Neural cell (in vitro differentiated cells): ENCODE data around the gene WNT4. TPM values are rescaled to one million over a fixed set of nuclear protein-coding genes. Genes with fewer than 3 reads are reported as not detected.

Experiments used
- H2AFZ ChIP-seq: fragments of 200-600, 300-800 bp; sonication (generic), shearing (Covaris generic); 2 replicates; pipeline ENCODE4 v1.6.0; 2014; ENCODE audit warnings: low read depth, mild to moderate bottlenecking, antibody characterized with exemption, low read length, moderate library complexity
- H3F3A ChIP-seq: fragments of 200-600 bp; shearing (Covaris generic); 2 replicates; pipeline ENCODE4 v1.6.1; 2016; ENCODE audit warnings: mild to moderate bottlenecking, moderate library complexity, mixed read lengths, antibody characterized with exemption, low read length; ENCODE audit not compliant: insufficient read depth, poor library complexity, severe bottlenecking
- H3K27ac ChIP-seq: fragments of 200-600, 300-800 bp; sonication (generic), shearing (Covaris generic); 2 replicates; pipeline ENCODE4 v1.5.1; 2014; ENCODE audit warnings: mild to moderate bottlenecking, low read length, moderate library complexity
- H3K27me3 ChIP-seq: fragments of 300-800, 200-600 bp; sonication (generic), shearing (Covaris generic); 2 replicates; pipeline ENCODE4 v1.6.0; 2014; ENCODE audit warnings: mild to moderate bottlenecking, low read depth, low read length, moderate library complexity; ENCODE audit not compliant: insufficient read depth
- H3K36me3 ChIP-seq: fragments of 300-800, 200-600 bp; sonication (generic), shearing (Covaris generic); 2 replicates; pipeline ENCODE4 v1.5.1; 2014; ENCODE audit warnings: mild to moderate bottlenecking, antibody characterized with exemption, low read length, moderate library complexity; ENCODE audit not compliant: insufficient read depth
- H3K4me2 ChIP-seq: fragments of 300-800, 200-600 bp; sonication (generic), shearing (Covaris generic); 2 replicates; pipeline ENCODE4 v1.6.0; 2014; ENCODE audit warnings: mild to moderate bottlenecking, low read length
- H3K4me3 ChIP-seq: fragments of 300-800, 200-600 bp; sonication (generic), shearing (Covaris generic); 2 replicates; pipeline ENCODE4 v1.5.1; 2014; ENCODE audit warnings: mild to moderate bottlenecking, low read length, moderate library complexity
- H3K79me2 ChIP-seq: fragments of 200-600 bp; shearing (Covaris generic); replicated peaks from 2 replicates; pipeline ENCODE4 v1.6.0; 2014; ENCODE audit warnings: mild to moderate bottlenecking, low read length, moderate library complexity; ENCODE audit not compliant: insufficient read depth
- H3K9ac ChIP-seq: fragments of 300-800, 200-600 bp; sonication (generic), shearing (Covaris generic); 2 replicates; pipeline ENCODE4 v1.6.1; 2016; ENCODE audit warnings: mild to moderate bottlenecking, low read length, mixed read lengths
- H3K9me2 ChIP-seq: fragments of 200-600 bp; shearing (Covaris generic); 2 replicates; pipeline ENCODE4 v1.6.1; 2016; ENCODE audit warnings: mild to moderate bottlenecking, low read length, mixed read lengths; ENCODE audit not compliant: insufficient read depth
- H3K9me3 ChIP-seq: fragments of 200-600, 300-800 bp; sonication (generic), shearing (Covaris generic); 2 replicates; pipeline ENCODE4 v1.6.1; 2016; ENCODE audit warnings: mild to moderate bottlenecking, mixed run types, low read length, moderate library complexity, mixed read lengths
- H4K20me1 ChIP-seq: fragments of 200-600 bp; shearing (Covaris generic); 2 replicates; pipeline ENCODE4 v1.6.1; 2016; ENCODE audit warnings: mild to moderate bottlenecking, mixed run types; ENCODE audit not compliant: insufficient read depth
- EP300 ChIP-seq: fragments of 450-650 bp; conservative IDR thresholded peaks from 2 replicates; pipeline ENCODE4 v1.6.1; 2014; ENCODE audit warnings: antibody characterized with exemption, mild to moderate bottlenecking, moderate library complexity; ENCODE audit not compliant: poor library complexity, severe bottlenecking
- EZH2 ChIP-seq: fragments of 200-600, 300-800 bp; shearing (Covaris generic), sonication (generic); IDR thresholded peaks from 2 replicates; pipeline ENCODE4 v1.6.1; 2014; ENCODE audit warnings: antibody characterized with exemption, low read length, borderline replicate concordance, mild to moderate bottlenecking; ENCODE audit not compliant: insufficient read depth, poor library complexity, severe bottlenecking
- MXI1 ChIP-seq: fragments of 450-650 bp; conservative IDR thresholded peaks from 2 replicates; pipeline ENCODE4 v1.6.1; 2014; ENCODE audit warnings: antibody characterized with exemption, mild to moderate bottlenecking; ENCODE audit not compliant: poor library complexity, severe bottlenecking
- POLR2AphosphoS5 ChIP-seq: IDR thresholded peaks from 2 replicates; pipeline ENCODE4 v1.6.1; 2012
- RAD21 ChIP-seq: fragments of 450-650 bp; conservative IDR thresholded peaks from 2 replicates; pipeline ENCODE4 v1.6.1; 2014; ENCODE audit warnings: antibody characterized with exemption, mild to moderate bottlenecking, moderate library complexity
- SMC3 ChIP-seq: fragments of 450-650 bp; conservative IDR thresholded peaks from 2 replicates; pipeline ENCODE4 v1.6.1; 2014; ENCODE audit warnings: antibody characterized with exemption, mild to moderate bottlenecking, moderate library complexity; ENCODE audit not compliant: poor library complexity
- TAF1 ChIP-seq: IDR thresholded peaks from 2 replicates; pipeline ENCODE4 v1.6.1; 2012; ENCODE audit warnings: low read depth
- polyA plus RNA-seq: library from polyadenylated mRNA; depleted of rRNA; stranded (reverse); fragments of >200 nt; gene quantifications from 2 replicates; pipeline ENCODE4 v1.2.3, GENCODE V29; 2014
- TF ChIP-seq, protein P1 (sequence below): fragments of 450-650 bp; IDR thresholded peaks from 2 replicates; pipeline ENCODE4 v1.5.1; 2014; ENCODE audit warnings: antibody characterized with exemption, mild to moderate bottlenecking, moderate library complexity; ENCODE audit not compliant: poor library complexity, severe bottlenecking
- TF ChIP-seq, protein P2 (sequence below): IDR thresholded peaks from 2 replicates; pipeline ENCODE4 v1.6.1; 2012; ENCODE audit warnings: borderline replicate concordance

The WNT4 gene
- polyA plus RNA-seq, 1 donor from 2014 or later = 5.1 TPM

DNA sequence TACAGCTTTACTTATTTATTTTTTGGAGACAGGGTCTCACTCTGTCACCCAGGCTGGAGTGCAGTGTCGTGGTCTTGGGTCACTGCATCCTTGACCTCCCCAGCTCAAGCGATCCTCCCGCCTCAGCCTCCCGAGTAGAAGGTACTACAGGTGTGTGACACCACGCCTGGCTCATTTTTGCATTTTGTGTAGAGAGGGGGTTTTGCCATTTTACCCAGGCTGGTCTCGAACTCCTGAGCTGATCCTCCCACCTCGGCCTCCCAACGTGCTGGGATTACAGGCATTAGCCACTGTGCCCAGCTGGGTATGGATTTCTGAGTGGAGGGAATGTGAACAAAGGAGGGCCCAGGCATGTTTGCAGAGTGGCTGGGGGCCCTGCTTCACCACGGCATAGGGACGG lies 44.1 kb downstream of the WNT4 start:
- Histone ChIP-seq H3K9me2 (no peaks in the 10 kb centered on the region), H3K27ac (no peak overlapping the region), H3K9ac (no peak overlapping the region), H3F3A (no peaks in the 10 kb centered on the region), H3K9me3 (no peaks in the 10 kb centered on the region), H4K20me1 (no peaks in the 10 kb centered on the region), H3K79me2 (no peaks in the 10 kb centered on the region), H3K36me3 (no peaks in the 10 kb centered on the region), H2AFZ (no peak overlapping the region), H3K4me2 (no peak overlapping the region), H3K4me3 (no peak overlapping the region), H3K27me3 (no peaks in the 10 kb centered on the region)
- TF ChIP-seq, protein P1, sequence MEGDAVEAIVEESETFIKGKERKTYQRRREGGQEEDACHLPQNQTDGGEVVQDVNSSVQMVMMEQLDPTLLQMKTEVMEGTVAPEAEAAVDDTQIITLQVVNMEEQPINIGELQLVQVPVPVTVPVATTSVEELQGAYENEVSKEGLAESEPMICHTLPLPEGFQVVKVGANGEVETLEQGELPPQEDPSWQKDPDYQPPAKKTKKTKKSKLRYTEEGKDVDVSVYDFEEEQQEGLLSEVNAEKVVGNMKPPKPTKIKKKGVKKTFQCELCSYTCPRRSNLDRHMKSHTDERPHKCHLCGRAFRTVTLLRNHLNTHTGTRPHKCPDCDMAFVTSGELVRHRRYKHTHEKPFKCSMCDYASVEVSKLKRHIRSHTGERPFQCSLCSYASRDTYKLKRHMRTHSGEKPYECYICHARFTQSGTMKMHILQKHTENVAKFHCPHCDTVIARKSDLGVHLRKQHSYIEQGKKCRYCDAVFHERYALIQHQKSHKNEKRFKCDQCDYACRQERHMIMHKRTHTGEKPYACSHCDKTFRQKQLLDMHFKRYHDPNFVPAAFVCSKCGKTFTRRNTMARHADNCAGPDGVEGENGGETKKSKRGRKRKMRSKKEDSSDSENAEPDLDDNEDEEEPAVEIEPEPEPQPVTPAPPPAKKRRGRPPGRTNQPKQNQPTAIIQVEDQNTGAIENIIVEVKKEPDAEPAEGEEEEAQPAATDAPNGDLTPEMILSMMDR = no peak
- no peak for TF ChIP-seq TAF1
- no peak for TF ChIP-seq SMC3
- no peak for TF ChIP-seq EZH2
- TF ChIP-seq EP300 = no peak
- TF ChIP-seq, protein P2, sequence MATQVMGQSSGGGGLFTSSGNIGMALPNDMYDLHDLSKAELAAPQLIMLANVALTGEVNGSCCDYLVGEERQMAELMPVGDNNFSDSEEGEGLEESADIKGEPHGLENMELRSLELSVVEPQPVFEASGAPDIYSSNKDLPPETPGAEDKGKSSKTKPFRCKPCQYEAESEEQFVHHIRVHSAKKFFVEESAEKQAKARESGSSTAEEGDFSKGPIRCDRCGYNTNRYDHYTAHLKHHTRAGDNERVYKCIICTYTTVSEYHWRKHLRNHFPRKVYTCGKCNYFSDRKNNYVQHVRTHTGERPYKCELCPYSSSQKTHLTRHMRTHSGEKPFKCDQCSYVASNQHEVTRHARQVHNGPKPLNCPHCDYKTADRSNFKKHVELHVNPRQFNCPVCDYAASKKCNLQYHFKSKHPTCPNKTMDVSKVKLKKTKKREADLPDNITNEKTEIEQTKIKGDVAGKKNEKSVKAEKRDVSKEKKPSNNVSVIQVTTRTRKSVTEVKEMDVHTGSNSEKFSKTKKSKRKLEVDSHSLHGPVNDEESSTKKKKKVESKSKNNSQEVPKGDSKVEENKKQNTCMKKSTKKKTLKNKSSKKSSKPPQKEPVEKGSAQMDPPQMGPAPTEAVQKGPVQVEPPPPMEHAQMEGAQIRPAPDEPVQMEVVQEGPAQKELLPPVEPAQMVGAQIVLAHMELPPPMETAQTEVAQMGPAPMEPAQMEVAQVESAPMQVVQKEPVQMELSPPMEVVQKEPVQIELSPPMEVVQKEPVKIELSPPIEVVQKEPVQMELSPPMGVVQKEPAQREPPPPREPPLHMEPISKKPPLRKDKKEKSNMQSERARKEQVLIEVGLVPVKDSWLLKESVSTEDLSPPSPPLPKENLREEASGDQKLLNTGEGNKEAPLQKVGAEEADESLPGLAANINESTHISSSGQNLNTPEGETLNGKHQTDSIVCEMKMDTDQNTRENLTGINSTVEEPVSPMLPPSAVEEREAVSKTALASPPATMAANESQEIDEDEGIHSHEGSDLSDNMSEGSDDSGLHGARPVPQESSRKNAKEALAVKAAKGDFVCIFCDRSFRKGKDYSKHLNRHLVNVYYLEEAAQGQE = no peak
- TF ChIP-seq MXI1 = no peak
- TF ChIP-seq POLR2AphosphoS5 = no peak
- no peak for TF ChIP-seq RAD21

DNA sequence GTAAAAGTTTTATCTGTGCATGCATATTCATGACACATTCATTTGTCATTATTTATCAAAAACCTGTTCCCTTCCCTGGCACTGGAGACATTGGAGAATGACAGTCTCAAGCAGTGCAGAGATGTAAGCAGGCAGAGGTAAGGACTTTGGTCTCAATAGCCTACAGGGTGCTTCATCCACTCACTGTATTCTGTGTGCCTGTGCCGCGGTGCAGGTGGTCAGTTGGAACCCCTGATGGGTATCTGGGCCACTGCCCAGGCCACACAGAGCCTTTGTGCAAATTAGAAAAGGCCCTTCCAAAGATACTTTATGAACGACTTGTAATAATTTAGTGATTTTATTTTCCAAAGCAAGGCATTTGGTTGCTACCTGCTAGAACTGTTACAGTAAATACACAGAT lies 46.4 kb downstream of the WNT4 start:
- H3K27me3 ChIP-seq = no peaks in the 10 kb centered on the region
- H3K79me2 ChIP-seq = no peaks in the 10 kb centered on the region
- H3K4me3 ChIP-seq = peak overlapping the region; percentile 21
- H3K4me2 ChIP-seq = no peak overlapping the region
- H4K20me1 ChIP-seq = no peaks in the 10 kb centered on the region
- H2AFZ ChIP-seq = no peak overlapping the region
- no peaks in the 10 kb centered on the region for H3F3A ChIP-seq
- H3K9me2 ChIP-seq = no peaks in the 10 kb centered on the region
- H3K36me3 ChIP-seq = no peaks in the 10 kb centered on the region
- H3K27ac ChIP-seq = peak overlapping the region; percentile 63
- no peak overlapping the region for H3K9ac ChIP-seq
- TF ChIP-seq POLR2AphosphoS5 = peak; percentile 31
- TF ChIP-seq, protein P2 = no peak
- TF ChIP-seq TAF1 = no peak
- TF ChIP-seq EZH2 = no peak
- TF ChIP-seq EP300 = no peak
- no peak for TF ChIP-seq RAD21
- no peaks in the 10 kb centered on the region for H3K9me3 ChIP-seq
